HEK293 (cell line): ENCODE data around the gene CCDC34.

Experiments used
- GLI2 ChIP-seq: fragments of 450-650 bp; formaldehyde crosslinking; IDR thresholded peaks from 2 replicates; pipeline ENCODE4; 2017; ENCODE audit warnings: missing biosample characterization, missing genetic modification characterization, low read depth, borderline replicate concordance
- KLF1 ChIP-seq: fragments of 450-650 bp; formaldehyde crosslinking; IDR thresholded peaks from 2 replicates; pipeline ENCODE4 v1.5.1; 2016; ENCODE audit warnings: missing biosample characterization, missing genetic modification characterization
- KLF7 ChIP-seq: fragments of 450-650 bp; formaldehyde crosslinking; IDR thresholded peaks from 2 replicates; pipeline ENCODE4 v1.5.1; 2016; ENCODE audit warnings: missing biosample characterization, missing genetic modification characterization, borderline replicate concordance
- KLF9 ChIP-seq: fragments of 450-650 bp; formaldehyde crosslinking; IDR thresholded peaks from 2 replicates; pipeline ENCODE4 v1.5.1; 2016; ENCODE audit warnings: missing biosample characterization, missing genetic modification characterization, low read depth
- PRDM6 ChIP-seq: fragments of 450-650 bp; formaldehyde crosslinking; IDR thresholded peaks from 2 replicates; pipeline ENCODE4 v1.5.1; 2017; ENCODE audit warnings: missing biosample characterization, missing genetic modification characterization
- REST ChIP-seq: fragments of 450-650 bp; formaldehyde crosslinking; IDR thresholded peaks from 2 replicates; pipeline ENCODE4 v1.5.1; 2016; ENCODE audit warnings: missing biosample characterization, missing genetic modification characterization
- SP2 ChIP-seq: fragments of 450-650 bp; formaldehyde crosslinking; IDR thresholded peaks from 2 replicates; pipeline ENCODE4 v1.5.1; 2016; ENCODE audit warnings: missing biosample characterization, missing genetic modification characterization
- ZBTB44 ChIP-seq: fragments of 450-650 bp; IDR thresholded peaks from 2 replicates; pipeline ENCODE4 v1.5.1; 2018; ENCODE audit warnings: missing biosample characterization, mild to moderate bottlenecking, missing genetic modification characterization
- ZIC2 ChIP-seq: fragments of 450-650 bp; formaldehyde crosslinking; IDR thresholded peaks from 2 replicates; pipeline ENCODE4 v1.5.1; 2016; ENCODE audit warnings: missing biosample characterization, missing genetic modification characterization
- ZNF146 ChIP-seq: fragments of 450-650 bp; formaldehyde crosslinking; IDR thresholded peaks from 2 replicates; pipeline ENCODE4 v1.5.1; 2016; ENCODE audit warnings: missing biosample characterization, missing genetic modification characterization
- ZNF302 ChIP-seq: fragments of 450-650 bp; formaldehyde crosslinking; IDR thresholded peaks from 2 replicates; pipeline ENCODE4 v1.5.1; 2016; ENCODE audit warnings: missing biosample characterization, missing genetic modification characterization, low read depth
- ZNF341 ChIP-seq: fragments of 450-650 bp; formaldehyde crosslinking; IDR thresholded peaks from 2 replicates; pipeline ENCODE4; 2016; ENCODE audit warnings: low read depth, missing biosample characterization, missing genetic modification characterization
- ZNF394 ChIP-seq: fragments of 450-650 bp; formaldehyde crosslinking; IDR thresholded peaks from 2 replicates; pipeline ENCODE4 v1.5.1; 2016; ENCODE audit warnings: missing biosample characterization, missing genetic modification characterization, mild to moderate bottlenecking, moderate library complexity, borderline replicate concordance
- ZNF76 ChIP-seq: fragments of 450-650 bp; formaldehyde crosslinking; IDR thresholded peaks from 2 replicates; pipeline ENCODE4; 2016; ENCODE audit warnings: low read depth, missing biosample characterization, missing genetic modification characterization, borderline replicate concordance
- ZNF768 ChIP-seq: fragments of 450-650 bp; formaldehyde crosslinking; IDR thresholded peaks from 2 replicates; pipeline ENCODE4 v1.5.1; 2018; ENCODE audit warnings: missing biosample characterization, mild to moderate bottlenecking, missing genetic modification characterization
- ZSCAN23 ChIP-seq: fragments of 450-650 bp; formaldehyde crosslinking; IDR thresholded peaks from 2 replicates; pipeline ENCODE4 v1.5.1; 2016; ENCODE audit warnings: missing biosample characterization, missing genetic modification characterization
- ZXDB ChIP-seq: fragments of 450-650 bp; formaldehyde crosslinking; IDR thresholded peaks from 2 replicates; pipeline ENCODE4 v1.5.1; 2016; ENCODE audit warnings: missing biosample characterization, missing genetic modification characterization
- TF ChIP-seq, protein P1 (sequence below): fragments of 450-650 bp; formaldehyde crosslinking; IDR thresholded peaks from 2 replicates; pipeline ENCODE4 v1.5.1; 2016; ENCODE audit warnings: missing biosample characterization, missing genetic modification characterization
- TF ChIP-seq, protein P2 (sequence below): fragments of 450-650 bp; formaldehyde crosslinking; IDR thresholded peaks from 2 replicates; pipeline ENCODE4 v1.5.1; 2016; ENCODE audit warnings: missing biosample characterization, missing genetic modification characterization
- TF ChIP-seq, protein P3 (sequence below): fragments of 450-650 bp; formaldehyde crosslinking; IDR thresholded peaks from 2 replicates; pipeline ENCODE4 v1.5.1; 2016; ENCODE audit warnings: missing biosample characterization, missing genetic modification characterization, borderline replicate concordance
- TF ChIP-seq, protein P4 (sequence below): fragments of 450-650 bp; formaldehyde crosslinking; optimal IDR thresholded peaks from 2 replicates; pipeline ENCODE3; 2016; ENCODE audit warnings: missing biosample characterization, mild to moderate bottlenecking, missing genetic modification characterization

Gene CCDC34

DNA sequence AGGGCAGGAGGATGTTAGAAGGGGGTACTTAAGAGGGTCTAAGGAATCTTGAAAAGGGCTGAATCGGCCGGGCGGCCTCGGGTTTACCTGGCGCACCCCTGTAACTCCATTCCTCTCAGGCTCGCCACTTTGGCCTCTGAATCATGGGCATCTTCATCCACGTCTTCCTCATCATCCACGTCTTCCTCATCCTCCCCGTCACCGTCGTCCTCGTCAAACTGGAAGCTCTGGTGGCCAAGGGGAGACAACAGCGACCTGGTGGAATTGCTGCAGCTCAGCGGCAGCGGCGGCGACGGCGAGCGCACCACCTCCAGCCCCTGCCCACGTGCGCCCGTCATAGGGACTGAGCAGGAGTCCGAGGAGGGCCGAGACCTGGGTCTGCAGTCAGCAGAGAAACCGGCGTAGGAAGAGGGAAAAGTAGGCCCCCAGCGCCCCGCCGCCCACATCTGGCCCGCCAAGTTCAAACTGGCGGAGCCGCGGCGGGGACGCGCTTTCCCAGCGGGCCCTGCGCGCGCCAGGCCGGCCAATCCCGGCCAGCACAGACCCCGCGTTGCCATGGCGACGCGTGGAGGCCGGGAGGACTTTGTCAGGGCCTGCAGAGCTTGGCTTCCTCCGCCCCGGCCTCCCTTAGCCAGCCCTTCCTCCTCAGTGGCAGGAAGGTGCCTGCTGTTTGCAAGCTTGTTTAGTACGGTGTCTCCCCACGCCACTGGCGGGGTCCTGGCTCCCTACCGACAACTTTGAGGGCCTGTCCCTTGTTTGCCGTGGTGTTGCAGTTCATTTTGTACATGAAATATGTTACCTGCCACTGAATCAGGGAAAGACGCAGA lies at the start of gene CCDC34 (continued):
- TF ChIP-seq PRDM6 (no peak), GLI2 (tag by site-specific recombination) (no peak), ZNF76 (peak; percentile 90), KLF7 (tag by site-specific recombination) (no peak), KLF1 (tag by site-specific recombination) (peak; percentile 31; the same call in 1 of the 2 replicates), ZIC2 (tag by site-specific recombination) (peak; percentile 85), ZXDB (peak; percentile 64), ZSCAN23 (tag by site-specific recombination) (no peak), ZNF302 (tag by site-specific recombination) (no peak), ZNF768 (tag by site-specific recombination) (no peak), ZNF146 (tag by site-specific recombination) (no peak), SP2 (tag by site-specific recombination) (peak; percentile 71), ZNF394 (tag by site-specific recombination) (peak; percentile 48; the same call in 1 of the 2 replicates), ZBTB44 (0 out of 2 replicates have a peak, but pooled peaks have one; percentile 1), REST (no peak), ZNF341 (tag by site-specific recombination) (peak; percentile 46), KLF9 (tag by site-specific recombination) (0 out of 2 replicates have a peak, but pooled peaks have one; percentile 46)
- TF ChIP-seq, protein P1, sequence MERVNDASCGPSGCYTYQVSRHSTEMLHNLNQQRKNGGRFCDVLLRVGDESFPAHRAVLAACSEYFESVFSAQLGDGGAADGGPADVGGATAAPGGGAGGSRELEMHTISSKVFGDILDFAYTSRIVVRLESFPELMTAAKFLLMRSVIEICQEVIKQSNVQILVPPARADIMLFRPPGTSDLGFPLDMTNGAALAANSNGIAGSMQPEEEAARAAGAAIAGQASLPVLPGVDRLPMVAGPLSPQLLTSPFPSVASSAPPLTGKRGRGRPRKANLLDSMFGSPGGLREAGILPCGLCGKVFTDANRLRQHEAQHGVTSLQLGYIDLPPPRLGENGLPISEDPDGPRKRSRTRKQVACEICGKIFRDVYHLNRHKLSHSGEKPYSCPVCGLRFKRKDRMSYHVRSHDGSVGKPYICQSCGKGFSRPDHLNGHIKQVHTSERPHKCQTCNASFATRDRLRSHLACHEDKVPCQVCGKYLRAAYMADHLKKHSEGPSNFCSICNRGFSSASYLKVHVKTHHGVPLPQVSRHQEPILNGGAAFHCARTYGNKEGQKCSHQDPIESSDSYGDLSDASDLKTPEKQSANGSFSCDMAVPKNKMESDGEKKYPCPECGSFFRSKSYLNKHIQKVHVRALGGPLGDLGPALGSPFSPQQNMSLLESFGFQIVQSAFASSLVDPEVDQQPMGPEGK (tag by site-specific recombination): peak; percentile 81
- TF ChIP-seq, protein P2, sequence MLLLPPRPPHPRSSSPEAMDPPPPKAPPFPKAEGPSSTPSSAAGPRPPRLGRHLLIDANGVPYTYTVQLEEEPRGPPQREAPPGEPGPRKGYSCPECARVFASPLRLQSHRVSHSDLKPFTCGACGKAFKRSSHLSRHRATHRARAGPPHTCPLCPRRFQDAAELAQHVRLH (tag by site-specific recombination): no peak
- TF ChIP-seq, protein P3, sequence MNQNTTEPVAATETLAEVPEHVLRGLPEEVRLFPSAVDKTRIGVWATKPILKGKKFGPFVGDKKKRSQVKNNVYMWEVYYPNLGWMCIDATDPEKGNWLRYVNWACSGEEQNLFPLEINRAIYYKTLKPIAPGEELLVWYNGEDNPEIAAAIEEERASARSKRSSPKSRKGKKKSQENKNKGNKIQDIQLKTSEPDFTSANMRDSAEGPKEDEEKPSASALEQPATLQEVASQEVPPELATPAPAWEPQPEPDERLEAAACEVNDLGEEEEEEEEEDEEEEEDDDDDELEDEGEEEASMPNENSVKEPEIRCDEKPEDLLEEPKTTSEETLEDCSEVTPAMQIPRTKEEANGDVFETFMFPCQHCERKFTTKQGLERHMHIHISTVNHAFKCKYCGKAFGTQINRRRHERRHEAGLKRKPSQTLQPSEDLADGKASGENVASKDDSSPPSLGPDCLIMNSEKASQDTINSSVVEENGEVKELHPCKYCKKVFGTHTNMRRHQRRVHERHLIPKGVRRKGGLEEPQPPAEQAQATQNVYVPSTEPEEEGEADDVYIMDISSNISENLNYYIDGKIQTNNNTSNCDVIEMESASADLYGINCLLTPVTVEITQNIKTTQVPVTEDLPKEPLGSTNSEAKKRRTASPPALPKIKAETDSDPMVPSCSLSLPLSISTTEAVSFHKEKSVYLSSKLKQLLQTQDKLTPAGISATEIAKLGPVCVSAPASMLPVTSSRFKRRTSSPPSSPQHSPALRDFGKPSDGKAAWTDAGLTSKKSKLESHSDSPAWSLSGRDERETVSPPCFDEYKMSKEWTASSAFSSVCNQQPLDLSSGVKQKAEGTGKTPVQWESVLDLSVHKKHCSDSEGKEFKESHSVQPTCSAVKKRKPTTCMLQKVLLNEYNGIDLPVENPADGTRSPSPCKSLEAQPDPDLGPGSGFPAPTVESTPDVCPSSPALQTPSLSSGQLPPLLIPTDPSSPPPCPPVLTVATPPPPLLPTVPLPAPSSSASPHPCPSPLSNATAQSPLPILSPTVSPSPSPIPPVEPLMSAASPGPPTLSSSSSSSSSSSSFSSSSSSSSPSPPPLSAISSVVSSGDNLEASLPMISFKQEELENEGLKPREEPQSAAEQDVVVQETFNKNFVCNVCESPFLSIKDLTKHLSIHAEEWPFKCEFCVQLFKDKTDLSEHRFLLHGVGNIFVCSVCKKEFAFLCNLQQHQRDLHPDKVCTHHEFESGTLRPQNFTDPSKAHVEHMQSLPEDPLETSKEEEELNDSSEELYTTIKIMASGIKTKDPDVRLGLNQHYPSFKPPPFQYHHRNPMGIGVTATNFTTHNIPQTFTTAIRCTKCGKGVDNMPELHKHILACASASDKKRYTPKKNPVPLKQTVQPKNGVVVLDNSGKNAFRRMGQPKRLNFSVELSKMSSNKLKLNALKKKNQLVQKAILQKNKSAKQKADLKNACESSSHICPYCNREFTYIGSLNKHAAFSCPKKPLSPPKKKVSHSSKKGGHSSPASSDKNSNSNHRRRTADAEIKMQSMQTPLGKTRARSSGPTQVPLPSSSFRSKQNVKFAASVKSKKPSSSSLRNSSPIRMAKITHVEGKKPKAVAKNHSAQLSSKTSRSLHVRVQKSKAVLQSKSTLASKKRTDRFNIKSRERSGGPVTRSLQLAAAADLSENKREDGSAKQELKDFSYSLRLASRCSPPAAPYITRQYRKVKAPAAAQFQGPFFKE (tag by site-specific recombination): no peak
- TF ChIP-seq, protein P4, sequence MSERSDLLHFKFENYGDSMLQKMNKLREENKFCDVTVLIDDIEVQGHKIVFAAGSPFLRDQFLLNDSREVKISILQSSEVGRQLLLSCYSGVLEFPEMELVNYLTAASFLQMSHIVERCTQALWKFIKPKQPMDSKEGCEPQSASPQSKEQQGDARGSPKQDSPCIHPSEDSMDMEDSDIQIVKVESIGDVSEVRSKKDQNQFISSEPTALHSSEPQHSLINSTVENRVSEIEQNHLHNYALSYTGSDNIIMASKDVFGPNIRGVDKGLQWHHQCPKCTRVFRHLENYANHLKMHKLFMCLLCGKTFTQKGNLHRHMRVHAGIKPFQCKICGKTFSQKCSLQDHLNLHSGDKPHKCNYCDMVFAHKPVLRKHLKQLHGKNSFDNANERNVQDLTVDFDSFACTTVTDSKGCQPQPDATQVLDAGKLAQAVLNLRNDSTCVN (tag by site-specific recombination): peak; percentile 95
